Panc1 (cell line): ENCODE results near the gene GM2A.

ENCODE experiments used
- CTCF ChIP-seq: fragments of 450-650 bp; IDR thresholded peaks from 2 replicates; pipeline ENCODE4 v1.5.1; 2017; ENCODE audit warnings: mild to moderate bottlenecking
- SIN3A ChIP-seq: IDR thresholded peaks from 2 replicates; pipeline ENCODE4 v1.6.1; 2012; ENCODE audit warnings: low read depth, mild to moderate bottlenecking, low read length, moderate library complexity, borderline replicate concordance; ENCODE audit not compliant: insufficient read depth

GRCh38 chr5:151215546-151215880 is 37.5 kb upstream of the GM2A start:
- TF ChIP-seq CTCF (no peak), SIN3A (no peak)
